ENCODE measurements around the gene MYBPC1.
"Not testable (repeated sequence)": the region's sequence is repeated elsewhere in the genome, so short reads cannot be mapped to it uniquely, and the experiment has no call there.

Gene MYBPC1

DNA sequence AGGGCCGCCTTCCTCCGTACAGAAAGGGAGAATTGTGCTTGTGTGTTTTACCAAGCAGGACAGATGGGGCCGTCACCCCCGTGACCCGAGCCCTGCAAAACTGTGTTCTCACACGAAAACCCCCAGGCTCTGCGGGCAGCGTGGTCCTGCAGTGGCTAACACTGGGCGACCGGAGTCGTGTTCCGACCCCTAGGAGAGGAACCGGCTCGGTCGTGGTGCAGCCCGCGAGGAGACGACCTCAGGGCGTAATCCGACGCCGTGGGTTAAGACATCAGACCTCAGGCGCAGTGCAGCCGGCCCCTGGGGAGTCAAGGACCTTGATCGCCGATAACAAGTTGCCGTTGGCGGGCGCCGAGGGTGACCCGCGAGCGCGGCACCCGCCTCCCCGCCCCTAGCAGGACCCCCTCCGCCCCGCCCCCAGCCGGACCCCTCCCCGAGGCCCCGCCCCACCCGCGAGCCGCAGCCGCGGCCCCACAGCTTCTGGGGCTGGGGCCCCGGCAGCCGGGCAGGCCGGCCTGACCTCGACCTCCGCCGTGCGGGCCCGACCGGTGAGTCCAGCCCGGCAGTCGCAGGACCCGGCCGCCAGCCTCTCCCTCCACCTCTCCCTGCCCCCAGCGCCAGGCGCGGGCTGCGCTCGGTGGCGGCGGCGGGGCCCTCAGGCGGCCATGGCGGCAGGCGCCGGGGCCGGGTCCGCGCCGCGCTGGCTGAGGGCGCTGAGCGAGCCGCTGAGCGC is 102.6 kb downstream of the MYBPC1 start, which contains the start of gene CHPT1:
CHPT1 (plus strand) TSS at position 444 of the 733 bp plus-strand sequence; CDS start at position 666, 222 bp downstream.
- peak; percentile 65 for DNase-seq

- peak; percentile 34 to 42 for DNase-seq
These were observed 103.4 kb downstream of the MYBPC1 start for GRCh38 chr12:101697930-101698799.

DNA sequence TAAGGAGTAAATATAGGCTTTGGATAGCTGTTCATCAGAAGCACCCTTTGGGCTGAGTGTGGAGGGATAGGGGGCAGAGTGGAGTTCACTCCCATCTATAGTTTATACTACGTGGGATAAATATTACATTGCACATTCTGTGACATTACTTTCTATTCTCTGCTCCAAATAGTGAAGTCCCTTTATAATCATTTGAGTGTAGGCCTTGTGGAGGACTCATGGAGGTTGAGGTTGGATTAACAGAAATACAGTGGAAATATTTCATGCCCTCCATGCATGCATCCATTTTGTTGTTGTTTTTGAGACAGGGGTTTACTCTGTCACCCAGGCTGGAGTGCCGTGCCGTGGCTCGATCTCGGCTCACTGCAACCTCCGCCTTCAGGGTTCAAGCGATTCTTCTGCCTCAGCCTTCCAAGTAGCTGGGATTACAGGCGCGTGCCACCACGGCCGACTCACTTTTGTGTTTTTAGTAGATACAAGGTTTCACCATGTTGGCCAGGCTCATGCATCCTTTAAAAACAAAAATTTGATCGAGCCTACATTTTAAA is 104.1 kb downstream of the MYBPC1 start:
- peak; percentile 7 to 11 for DNase-seq

- no peak for DNase-seq
These were observed 105.6 kb downstream of the MYBPC1 start for GRCh38 chr12:101700299-101700820.

- DNase-seq: no peak
These were observed 108.7 kb downstream of the MYBPC1 start for GRCh38 chr12:101703487-101703886.

GRCh38 chr12:101706403-101706802 is 111.6 kb downstream of the MYBPC1 start:
- no peak for DNase-seq

DNA sequence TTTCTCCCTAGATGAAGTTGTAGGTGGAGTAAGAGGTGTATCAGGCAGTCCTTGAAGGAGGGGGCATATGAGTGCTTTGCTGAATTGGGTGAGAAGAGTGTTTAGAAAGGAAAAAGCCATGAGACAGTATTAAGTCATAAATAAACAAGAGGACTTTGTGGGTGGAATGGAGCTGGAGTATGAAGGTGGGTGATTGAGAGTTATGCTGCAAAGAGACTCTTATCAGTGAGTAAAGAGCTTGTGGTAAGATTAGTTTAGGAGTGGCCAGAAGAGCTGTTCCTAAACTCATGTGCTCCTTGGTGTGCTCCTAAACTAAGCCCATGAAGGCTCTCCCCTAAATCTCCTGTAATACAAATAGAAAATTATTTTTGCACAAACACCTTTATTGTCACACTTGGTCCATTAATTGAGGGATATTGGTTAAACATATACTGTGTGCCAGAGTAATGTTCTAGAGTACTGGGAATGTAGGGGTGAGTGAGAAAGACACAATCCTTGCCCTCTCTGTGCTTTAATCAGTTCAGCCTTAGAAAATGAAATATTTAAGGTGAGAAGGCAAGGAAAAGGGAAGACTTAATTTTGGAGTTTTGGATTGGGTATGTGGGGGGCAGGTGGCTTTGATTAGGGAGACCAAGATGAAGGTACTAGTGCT is 112.5 kb downstream of the MYBPC1 start:
- no peak for DNase-seq

DNA sequence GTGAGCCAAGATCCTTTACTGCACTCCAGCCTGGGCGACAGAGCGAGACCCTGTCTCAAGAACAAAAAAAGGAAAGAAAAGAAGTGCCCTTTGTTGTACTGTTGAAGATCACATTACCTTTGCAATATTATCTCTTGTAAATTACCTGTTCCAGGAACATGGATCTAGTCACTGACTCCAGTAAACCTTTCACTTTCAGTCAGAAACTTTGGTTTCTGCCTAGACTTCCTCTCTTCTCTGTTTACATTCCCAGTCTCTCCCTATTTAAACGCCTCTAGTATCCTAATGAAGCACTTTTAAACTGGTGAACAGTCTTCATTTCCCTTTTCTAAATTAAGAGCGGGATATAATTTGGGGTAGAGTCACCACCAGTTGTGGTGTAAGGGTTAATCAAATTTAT is 115.5 kb downstream of the MYBPC1 start:
- no peak for DNase-seq

- no peak for DNase-seq
These were observed 118.4 kb downstream of the MYBPC1 start for GRCh38 chr12:101713059-101713682.

GRCh38 chr12:101713930-101714329 is 119.2 kb downstream of the MYBPC1 start:
- no peak for DNase-seq

DNA sequence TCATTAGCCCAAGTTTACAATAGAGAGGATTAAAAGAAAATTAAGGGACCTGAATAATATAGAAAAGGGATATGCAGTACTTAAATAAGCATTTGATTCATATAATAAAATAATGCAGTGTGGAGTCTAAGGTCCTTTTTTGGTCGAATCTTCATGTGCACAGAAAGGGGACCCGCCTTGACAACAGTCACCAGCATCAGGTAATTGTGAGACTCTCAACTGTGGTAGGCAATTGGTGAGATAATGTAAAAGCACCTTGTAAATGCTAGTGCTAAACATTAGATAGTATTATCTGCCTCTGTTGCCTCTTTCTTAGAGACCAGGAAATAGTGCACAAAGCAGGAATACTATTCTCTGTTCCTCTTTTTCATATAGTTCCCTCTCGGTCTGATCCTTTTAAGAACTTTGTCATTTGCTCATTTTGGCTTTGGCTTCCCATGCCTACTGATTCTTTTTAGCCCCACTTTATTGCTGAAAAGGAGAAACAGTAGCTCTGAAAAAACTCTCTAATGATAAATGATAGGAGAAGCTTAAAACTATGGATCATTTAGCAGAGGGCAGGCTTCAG is 120.2 kb downstream of the MYBPC1 start:
- DNase-seq: no peak

- DNase-seq: no peak
These were observed 124.8 kb downstream of the MYBPC1 start for GRCh38 chr12:101719566-101719965.

- no peak for DNase-seq
These were observed 125.3 kb downstream of the MYBPC1 start for GRCh38 chr12:101720118-101720517.

DNA sequence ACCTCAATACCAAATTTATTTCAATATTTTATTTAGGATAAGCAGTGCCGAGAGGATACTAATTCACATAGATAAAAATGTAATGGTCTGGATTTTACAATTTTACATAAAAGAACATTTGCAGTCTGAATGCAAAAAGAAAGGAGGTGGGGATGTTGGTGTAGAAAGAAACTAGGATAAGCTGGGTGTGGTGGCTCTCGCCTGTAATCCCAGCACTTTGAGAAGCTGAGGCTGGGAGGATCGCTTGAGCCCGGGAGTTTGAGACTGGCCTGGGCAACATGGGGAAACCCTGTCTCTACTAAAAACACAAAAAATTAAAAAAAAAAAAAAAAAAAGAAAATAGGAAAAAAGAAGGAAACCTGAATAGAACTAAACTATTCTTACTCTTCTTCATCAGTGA is 127.6 kb downstream of the MYBPC1 start:
- no peak for DNase-seq

DNA sequence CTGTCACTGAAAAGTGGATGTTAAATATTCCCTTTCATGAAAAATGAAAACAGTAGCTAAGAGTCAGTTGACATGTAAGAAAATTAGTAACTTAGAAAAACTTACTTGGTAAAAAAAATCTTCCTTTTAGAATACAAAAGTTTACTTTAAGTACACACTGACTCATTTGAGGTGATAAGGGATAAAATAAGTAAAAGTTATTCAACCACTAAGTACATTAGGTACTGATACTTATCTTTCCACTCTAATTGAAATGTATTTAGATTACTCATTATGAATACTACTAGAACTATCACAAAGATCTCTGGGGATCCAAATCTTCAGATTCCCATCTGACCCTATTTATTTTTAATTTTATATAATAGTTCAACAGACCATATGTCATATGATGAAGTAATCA is 132.3 kb downstream of the MYBPC1 start:
- no peak for DNase-seq

DNA sequence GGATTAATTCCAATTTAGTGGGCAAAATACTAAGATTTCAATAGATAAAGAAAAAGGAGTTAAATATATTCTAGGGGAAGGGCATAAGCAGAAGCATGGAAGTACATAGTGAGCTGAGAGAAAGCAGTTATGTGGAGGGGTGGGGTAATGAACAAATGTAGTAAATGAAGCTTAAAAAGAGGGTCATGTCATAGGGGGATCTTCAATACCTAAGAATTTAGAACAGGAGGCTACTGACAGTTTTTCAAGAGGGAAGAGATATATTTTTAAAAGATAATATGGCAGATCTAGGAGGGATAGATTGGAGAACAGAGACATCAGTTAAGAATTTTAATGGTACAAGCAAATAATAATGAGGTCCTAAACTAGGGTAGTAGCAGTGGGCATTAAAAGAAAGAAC is 135.1 kb downstream of the MYBPC1 start:
- DNase-seq: no peak

- DNase-seq: no peak
These were observed 137.5 kb downstream of the MYBPC1 start for GRCh38 chr12:101732318-101732717.

DNA sequence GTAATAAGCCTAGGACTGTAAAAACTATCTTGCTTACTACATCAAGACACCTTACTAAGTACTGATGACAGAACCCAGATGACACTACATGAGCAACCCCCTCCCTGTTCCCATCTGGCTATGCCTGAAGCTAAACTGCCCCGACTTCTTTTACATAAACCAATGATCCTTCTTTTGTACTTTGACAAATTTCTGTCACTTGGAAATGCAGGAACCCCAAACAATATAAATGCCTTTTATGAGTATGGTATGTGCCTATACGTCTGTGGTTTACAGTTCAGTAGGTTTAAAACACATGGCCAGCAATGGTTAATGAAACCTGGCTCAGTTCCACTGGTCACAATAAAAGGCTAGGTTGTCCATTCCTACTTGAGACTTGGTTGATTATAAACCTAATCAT is 138.4 kb downstream of the MYBPC1 start:
- no peak for DNase-seq

GRCh38 chr12:101734482-101734881 is 139.7 kb downstream of the MYBPC1 start:
- not testable (repeated sequence) for DNase-seq
